Endothelial cell (in vitro differentiated cells): ENCODE measurements around the gene TRABD2A. TPM values are rescaled to one million over a fixed set of nuclear protein-coding genes. Genes with fewer than 3 reads are reported as not detected.
A peak's percentile ranks its signal among the peaks of the same experiment; 100 is the strongest.

Source experiments
- DNase-seq: peaks from one replicate; pipeline ENCODE4 v3.0.0; 2021; ENCODE audit warnings: low spot score
- H3K27ac Mint-ChIP-seq: one replicate; pipeline ENCODE4 v1.8.0; 2021; ENCODE audit warnings: mixed read lengths, inconsistent platforms; ENCODE audit not compliant: unreplicated experiment
- H3K27me3 Mint-ChIP-seq: one replicate; pipeline ENCODE4 v1.8.0; 2021; ENCODE audit warnings: mild to moderate bottlenecking, moderate library complexity, mixed read lengths, inconsistent platforms; ENCODE audit not compliant: unreplicated experiment
- H3K36me3 Mint-ChIP-seq: one replicate; pipeline ENCODE4 v1.8.0; 2021; ENCODE audit warnings: mild to moderate bottlenecking, low read depth, mixed read lengths, inconsistent platforms; ENCODE audit not compliant: unreplicated experiment
- H3K4me1 Mint-ChIP-seq: one replicate; pipeline ENCODE4 v1.8.0; 2021; ENCODE audit warnings: mild to moderate bottlenecking, mixed read lengths, inconsistent platforms; ENCODE audit not compliant: unreplicated experiment
- H3K4me3 Mint-ChIP-seq: one replicate; pipeline ENCODE4 v1.8.0; 2021; ENCODE audit warnings: mild to moderate bottlenecking, mixed read lengths, inconsistent platforms; ENCODE audit not compliant: unreplicated experiment
- H3K9me3 Mint-ChIP-seq: one replicate; pipeline ENCODE4 v1.8.0; 2021; ENCODE audit warnings: mixed read lengths, inconsistent platforms; ENCODE audit not compliant: unreplicated experiment
- total RNA-seq: library from RNA; stranded (reverse); fragmentation: NEBNext Ultra II Directional; extraction: Animal tissue kit (Norgen Biotek cat#: 25700); gene quantifications from one replicate; pipeline ENCODE4 v1.2.1, GENCODE V29; 2021; ENCODE audit not compliant: unreplicated experiment
- TF ChIP-seq, protein P1 (sequence below): fragments of 200-600 bp; sonication (generic); IDR thresholded peaks from one replicate; pipeline ENCODE4 v1.5.0; 2021; ENCODE audit warnings: antibody characterized with exemption; ENCODE audit not compliant: unreplicated experiment

The TRABD2A gene
- total RNA-seq, 1 donor from 2014 or later: 7.2 TPM

DNA sequence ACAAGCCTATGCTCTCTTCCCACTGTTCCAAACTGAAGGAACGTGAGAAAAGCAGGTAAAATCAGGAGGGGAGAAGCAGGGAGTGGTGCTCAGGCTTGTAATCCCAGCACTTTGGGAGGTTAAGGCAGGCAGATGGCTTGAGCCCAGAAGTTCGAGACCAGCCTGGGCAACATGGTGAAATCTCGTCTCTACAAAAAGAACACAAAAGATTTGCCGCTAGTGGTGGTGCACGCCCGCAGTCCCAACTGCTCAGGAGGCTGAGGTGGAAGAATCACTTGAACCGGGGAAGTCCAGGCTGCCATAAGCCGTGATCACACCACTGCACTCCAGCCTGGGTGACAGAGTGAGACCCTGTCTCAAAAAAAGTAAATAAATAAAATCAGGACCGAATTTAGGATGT is 23.3 kb upstream of the TRABD2A start:
- peaks cover 22% of the 10 kb centered on the region for H3K27me3 Mint-ChIP-seq
- H3K27ac Mint-ChIP-seq: peak overlapping the region; percentile 80
- no peaks in the 10 kb centered on the region for H3K9me3 Mint-ChIP-seq
- H3K4me3 Mint-ChIP-seq: peak overlapping the region; percentile 94
- peaks cover 28% of the 10 kb centered on the region for H3K36me3 Mint-ChIP-seq
- TF ChIP-seq, protein P1, sequence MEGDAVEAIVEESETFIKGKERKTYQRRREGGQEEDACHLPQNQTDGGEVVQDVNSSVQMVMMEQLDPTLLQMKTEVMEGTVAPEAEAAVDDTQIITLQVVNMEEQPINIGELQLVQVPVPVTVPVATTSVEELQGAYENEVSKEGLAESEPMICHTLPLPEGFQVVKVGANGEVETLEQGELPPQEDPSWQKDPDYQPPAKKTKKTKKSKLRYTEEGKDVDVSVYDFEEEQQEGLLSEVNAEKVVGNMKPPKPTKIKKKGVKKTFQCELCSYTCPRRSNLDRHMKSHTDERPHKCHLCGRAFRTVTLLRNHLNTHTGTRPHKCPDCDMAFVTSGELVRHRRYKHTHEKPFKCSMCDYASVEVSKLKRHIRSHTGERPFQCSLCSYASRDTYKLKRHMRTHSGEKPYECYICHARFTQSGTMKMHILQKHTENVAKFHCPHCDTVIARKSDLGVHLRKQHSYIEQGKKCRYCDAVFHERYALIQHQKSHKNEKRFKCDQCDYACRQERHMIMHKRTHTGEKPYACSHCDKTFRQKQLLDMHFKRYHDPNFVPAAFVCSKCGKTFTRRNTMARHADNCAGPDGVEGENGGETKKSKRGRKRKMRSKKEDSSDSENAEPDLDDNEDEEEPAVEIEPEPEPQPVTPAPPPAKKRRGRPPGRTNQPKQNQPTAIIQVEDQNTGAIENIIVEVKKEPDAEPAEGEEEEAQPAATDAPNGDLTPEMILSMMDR: no peak
- no peak for DNase-seq
- H3K4me1 Mint-ChIP-seq: peaks cover 22% of the 10 kb centered on the region

DNA sequence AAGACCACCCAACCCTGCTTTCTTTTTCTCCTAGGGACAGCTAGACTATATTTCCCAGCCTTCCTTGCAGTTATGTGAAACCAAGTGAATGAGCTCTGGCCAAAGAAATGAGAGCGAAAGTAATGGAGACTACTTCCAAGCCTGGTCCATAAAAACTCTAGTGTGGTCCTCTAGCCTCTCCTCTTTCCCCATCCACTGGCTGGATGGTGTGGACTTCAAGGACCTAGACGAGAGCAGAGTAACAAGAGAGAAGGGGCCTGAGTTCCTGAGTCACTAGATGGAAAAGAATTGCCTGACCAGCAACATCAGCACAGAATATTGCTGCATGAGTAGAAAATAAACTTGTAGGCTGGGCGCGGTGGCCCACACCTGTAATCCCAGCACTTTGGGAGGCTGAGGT is 21.6 kb upstream of the TRABD2A start:
- Mint-ChIP-seq H3K27me3 (peaks cover 17% of the 10 kb centered on the region), H3K9me3 (no peaks in the 10 kb centered on the region), H3K36me3 (peaks cover 17% of the 10 kb centered on the region), H3K4me1 (peaks cover 16% of the 10 kb centered on the region), H3K4me3 (peak overlapping the region; percentile 21), H3K27ac (no peak overlapping the region)
- TF ChIP-seq, protein P1: no peak
- no peak for DNase-seq

- Mint-ChIP-seq H3K36me3 (peaks cover 8% of the 10 kb centered on the region), H3K4me3 (no peak overlapping the region), H3K4me1 (peaks cover 8% of the 10 kb centered on the region), H3K27me3 (peaks cover 14% of the 10 kb centered on the region), H3K27ac (no peak overlapping the region), H3K9me3 (no peaks in the 10 kb centered on the region)
- no peak for DNase-seq
- TF ChIP-seq, protein P1: no peak
These were observed 20.8 kb upstream of the TRABD2A start for GRCh38 chr2:84901593-84902120.

GRCh38 chr2:84900971-84901370 is 20.1 kb upstream of the TRABD2A start:
- peaks cover 1% of the 10 kb centered on the region for H3K36me3 Mint-ChIP-seq
- no peaks in the 10 kb centered on the region for H3K9me3 Mint-ChIP-seq
- peaks cover 8% of the 10 kb centered on the region for H3K4me1 Mint-ChIP-seq
- peaks cover 10% of the 10 kb centered on the region for H3K27me3 Mint-ChIP-seq
- no peak overlapping the region for H3K27ac Mint-ChIP-seq
- TF ChIP-seq, protein P1: no peak
- DNase-seq: no peak
- H3K4me3 Mint-ChIP-seq: no peak overlapping the region

DNA sequence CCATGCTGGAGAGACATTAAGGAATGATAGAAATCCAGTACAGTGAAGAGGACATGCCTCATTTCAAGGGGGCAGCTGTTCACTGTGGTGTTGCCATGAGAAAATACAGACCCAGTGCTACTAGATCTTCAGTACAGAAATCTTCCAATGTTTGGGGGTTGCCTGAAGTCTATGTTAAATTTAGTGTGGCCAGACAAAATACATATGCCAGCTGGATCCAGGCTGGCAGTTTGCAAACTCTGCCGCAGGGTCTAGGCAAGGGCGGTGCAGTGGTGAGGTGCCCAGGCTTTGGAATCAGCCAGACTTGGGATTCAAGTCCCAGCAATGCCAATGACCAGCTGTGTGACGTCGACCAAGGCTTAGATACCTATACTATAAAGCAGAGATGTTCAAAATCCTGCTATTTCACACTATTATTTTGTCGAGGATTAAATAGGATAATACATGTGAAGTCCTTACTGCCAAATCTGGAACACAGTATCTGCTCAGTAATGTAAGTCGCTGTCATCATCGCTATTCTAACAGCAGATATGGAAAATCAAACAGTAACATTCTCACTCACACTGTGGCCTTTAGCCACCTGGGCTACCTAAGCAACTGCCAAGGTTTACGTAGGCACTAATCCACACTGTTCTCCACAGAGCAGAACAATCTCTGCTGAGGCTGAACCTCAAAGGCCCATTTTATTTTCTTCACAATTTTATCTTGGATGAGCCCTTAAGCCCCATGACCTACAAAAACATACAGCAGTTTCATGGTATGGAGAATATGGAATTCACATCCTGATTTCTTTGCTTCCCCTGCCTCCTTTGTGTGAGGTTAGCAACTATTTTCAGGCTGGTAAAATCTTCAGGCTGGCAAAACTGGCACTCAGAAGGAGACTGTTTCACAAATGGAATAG is 18.7 kb upstream of the TRABD2A start:
- no peak overlapping the region for H3K27ac Mint-ChIP-seq
- H3K36me3 Mint-ChIP-seq: no peaks in the 10 kb centered on the region
- H3K4me3 Mint-ChIP-seq: no peak overlapping the region
- TF ChIP-seq, protein P1: no peak
- peaks cover 7% of the 10 kb centered on the region for H3K27me3 Mint-ChIP-seq
- H3K4me1 Mint-ChIP-seq: peaks cover 15% of the 10 kb centered on the region
- H3K9me3 Mint-ChIP-seq: no peaks in the 10 kb centered on the region
- DNase-seq: no peak
